ENCODE data around the gene ZNF282.

The ZNF282 gene

GRCh38 chr7:149255174-149255573 lies 59.8 kb downstream of the ZNF282 start:
- Histone ChIP-seq H3K27ac (no peak overlapping the region), H3K36me3 (replicated peaks) (peaks cover 24% of the 10 kb centered on the region), H3K27me3 (replicated peaks) (no peaks in the 10 kb centered on the region), H3K4me3 (ENCODE audit: low read depth, low read length) (no peak overlapping the region)
- no peak for DNase-seq
- TF ChIP-seq CTCF (IDR thresholded peaks at IDR 0.05; ENCODE audit: low read depth, low read length, missing control alignments), result no peak
- in situ Hi-C loops (cut with HindIII; ENCODE audit: low pct_ligation_motif_present, low sequenced_read_pairs), result no loop called here

- Histone ChIP-seq H3K36me3 (replicated peaks) (peaks cover 20% of the 10 kb centered on the region), H3K4me3 (ENCODE audit: low read depth, low read length) (no peak overlapping the region), H3K27me3 (replicated peaks) (no peaks in the 10 kb centered on the region), H3K27ac (no peak overlapping the region)
- in situ Hi-C loops (cut with HindIII; ENCODE audit: low pct_ligation_motif_present, low sequenced_read_pairs), result no loop called here
- TF ChIP-seq CTCF (IDR thresholded peaks at IDR 0.05; ENCODE audit: low read depth, low read length, missing control alignments), result no peak
- no peak for DNase-seq
Measured at GRCh38 chr7:149256568-149256967, 61.2 kb downstream of the ZNF282 start.

- TF ChIP-seq CTCF (IDR thresholded peaks at IDR 0.05; ENCODE audit: low read depth, low read length, missing control alignments), result no peak
- in situ Hi-C loops (cut with HindIII; ENCODE audit: low pct_ligation_motif_present, low sequenced_read_pairs), result no loop called here
- DNase-seq, result no peak
- Histone ChIP-seq H3K4me3 (ENCODE audit: low read depth, low read length) (no peak overlapping the region), H3K27ac (no peak overlapping the region), H3K27me3 (replicated peaks) (no peaks in the 10 kb centered on the region), H3K36me3 (replicated peaks) (peaks cover 18% of the 10 kb centered on the region)
Measured at GRCh38 chr7:149257146-149257545, 61.8 kb downstream of the ZNF282 start.

- H3K4me3 ChIP-seq (ENCODE audit: low read depth, low read length), result peak overlapping the region; percentile 59
- peaks cover 2% of the 10 kb centered on the region for H3K36me3 ChIP-seq (replicated peaks)
- peak overlapping the region; percentile 85 for H3K27ac ChIP-seq
- TF ChIP-seq CTCF (IDR thresholded peaks at IDR 0.05; ENCODE audit: low read depth, low read length, missing control alignments), result no peak
- H3K27me3 ChIP-seq (replicated peaks), result no peaks in the 10 kb centered on the region
- DNase-seq, result no peak
- in situ Hi-C loops (cut with HindIII; ENCODE audit: low pct_ligation_motif_present, low sequenced_read_pairs), result no loop called here
Measured at GRCh38 chr7:149261316-149261828, 66.0 kb downstream of the ZNF282 start.

GRCh38 chr7:149261829-149262617 lies 66.7 kb downstream of the ZNF282 start, which contains the start of gene ZNF783:
Gene ZNF783 (plus strand): TSS chr7:149262196. CDS start chr7:149262334, 138 bp downstream.
- Histone ChIP-seq H3K36me3 (replicated peaks) (peaks cover 8% of the 10 kb centered on the region), H3K4me3 (ENCODE audit: low read depth, low read length) (peak within 1 kb of the TSS; percentile 59), H3K27me3 (replicated peaks) (no peaks in the 10 kb centered on the region), H3K27ac (peak within 1 kb of the TSS; percentile 85)
- in situ Hi-C loops (cut with HindIII; ENCODE audit: low pct_ligation_motif_present, low sequenced_read_pairs), result no loop called here
- peak; percentile 72 for DNase-seq
- peak; percentile 60 for TF ChIP-seq CTCF (IDR thresholded peaks at IDR 0.05; ENCODE audit: low read depth, low read length, missing control alignments)

Measured in brain microvascular endothelial cell (primary cell).